GM21515 (cell line): ENCODE results near the gene ZNF146.
"Not testable (repeated sequence)": the region's sequence is repeated elsewhere in the genome, so short reads cannot be mapped to it uniquely, and the experiment has no call there.

Source experiments
- ATAC-seq: cut with Tn5 transposase; IDR thresholded peaks from one replicate; pipeline ENCODE4 v1.9.1; 2021; ENCODE audit not compliant: unreplicated experiment

Gene ZNF146

GRCh38 chr19:36269295-36269694 is 54.4 kb downstream of the ZNF146 start:
- ATAC-seq, result not testable (repeated sequence)
